Glutamatergic neuron (in vitro differentiated cells): ENCODE measurements around the gene BAIAP2L2. TPM values are rescaled to one million over a fixed set of nuclear protein-coding genes. Genes with fewer than 3 reads are reported as not detected.
A peak's percentile ranks its signal among the peaks of the same experiment; 100 is the strongest.

Source experiments
- DNase-seq: peaks from one replicate; pipeline ENCODE4 v3.0.0; 2022
- H3K27ac Mint-ChIP-seq: one replicate; pipeline ENCODE4 v1.8.0; 2020; ENCODE audit warnings: mild to moderate bottlenecking, mixed read lengths, inconsistent platforms; ENCODE audit not compliant: unreplicated experiment
- H3K27me3 Mint-ChIP-seq: one replicate; pipeline ENCODE4 v1.8.0; 2020; ENCODE audit warnings: mild to moderate bottlenecking, moderate library complexity, mixed read lengths, inconsistent platforms; ENCODE audit not compliant: unreplicated experiment
- H3K36me3 Mint-ChIP-seq: one replicate; pipeline ENCODE4 v1.8.0; 2020; ENCODE audit warnings: mild to moderate bottlenecking, mixed read lengths, inconsistent platforms; ENCODE audit not compliant: unreplicated experiment
- H3K4me1 Mint-ChIP-seq: one replicate; pipeline ENCODE4 v1.8.0; 2020; ENCODE audit warnings: mild to moderate bottlenecking, low read depth, mixed read lengths, inconsistent platforms; ENCODE audit not compliant: unreplicated experiment
- H3K4me3 Mint-ChIP-seq: one replicate; pipeline ENCODE4 v1.8.0; 2020; ENCODE audit warnings: mild to moderate bottlenecking, mixed read lengths, inconsistent platforms; ENCODE audit not compliant: unreplicated experiment
- H3K9me3 Mint-ChIP-seq: one replicate; pipeline ENCODE4 v1.8.0; 2020; ENCODE audit warnings: mild to moderate bottlenecking, moderate library complexity, mixed read lengths, inconsistent platforms; ENCODE audit not compliant: unreplicated experiment
- CTCF ChIP-seq: fragments of 200-600 bp; sonication (generic); IDR thresholded peaks from one replicate; pipeline ENCODE4 v1.5.0; 2021; ENCODE audit not compliant: partially characterized antibody, unreplicated experiment
- total RNA-seq: library from RNA; stranded (reverse); fragmentation: NEBNext Ultra II Directional; extraction: Animal tissue kit (Norgen Biotek cat#: 25700); gene quantifications from one replicate; pipeline ENCODE4 v1.2.1, GENCODE V29; 2021; ENCODE audit not compliant: unreplicated experiment

The BAIAP2L2 gene
- total RNA-seq, 1 donor from 2014 or later: 28.6 TPM

GRCh38 chr22:38139901-38140300, 29.4 kb upstream of the BAIAP2L2 start:
- H3K9me3 Mint-ChIP-seq: no peaks in the 10 kb centered on the region
- H3K27me3 Mint-ChIP-seq: peaks cover 6% of the 10 kb centered on the region
- no peak for DNase-seq
- H3K4me3 Mint-ChIP-seq: no peak overlapping the region
- H3K36me3 Mint-ChIP-seq: peaks cover 8% of the 10 kb centered on the region
- no peak overlapping the region for H3K27ac Mint-ChIP-seq
- H3K4me1 Mint-ChIP-seq: no peaks in the 10 kb centered on the region
- TF ChIP-seq CTCF: no peak

GRCh38 chr22:38138961-38139360, 28.5 kb upstream of the BAIAP2L2 start:
- peaks cover 13% of the 10 kb centered on the region for H3K36me3 Mint-ChIP-seq
- no peak overlapping the region for H3K4me3 Mint-ChIP-seq
- no peak overlapping the region for H3K27ac Mint-ChIP-seq
- no peaks in the 10 kb centered on the region for H3K4me1 Mint-ChIP-seq
- no peak for TF ChIP-seq CTCF
- H3K27me3 Mint-ChIP-seq: peaks cover 6% of the 10 kb centered on the region
- H3K9me3 Mint-ChIP-seq: no peaks in the 10 kb centered on the region
- no peak for DNase-seq

GRCh38 chr22:38137876-38138687, 27.6 kb upstream of the BAIAP2L2 start:
- no peak for TF ChIP-seq CTCF
- peaks cover 18% of the 10 kb centered on the region for H3K36me3 Mint-ChIP-seq
- no peak overlapping the region for H3K27ac Mint-ChIP-seq
- no peak overlapping the region for H3K4me3 Mint-ChIP-seq
- H3K4me1 Mint-ChIP-seq: no peaks in the 10 kb centered on the region
- no peak for DNase-seq
- H3K9me3 Mint-ChIP-seq: peaks cover 2% of the 10 kb centered on the region
- H3K27me3 Mint-ChIP-seq: peaks cover 2% of the 10 kb centered on the region

GRCh38 chr22:38136607-38137006, 26.1 kb upstream of the BAIAP2L2 start:
- H3K4me1 Mint-ChIP-seq: no peaks in the 10 kb centered on the region
- DNase-seq: no peak
- no peak overlapping the region for H3K4me3 Mint-ChIP-seq
- no peak for TF ChIP-seq CTCF
- peaks cover 2% of the 10 kb centered on the region for H3K27me3 Mint-ChIP-seq
- H3K36me3 Mint-ChIP-seq: peaks cover 18% of the 10 kb centered on the region
- peaks cover 2% of the 10 kb centered on the region for H3K9me3 Mint-ChIP-seq
- H3K27ac Mint-ChIP-seq: no peak overlapping the region

- Mint-ChIP-seq H3K36me3 (peaks cover 18% of the 10 kb centered on the region), H3K27me3 (no peaks in the 10 kb centered on the region), H3K4me1 (no peaks in the 10 kb centered on the region), H3K4me3 (no peak overlapping the region), H3K27ac (peak overlapping the region; percentile 8), H3K9me3 (peaks cover 2% of the 10 kb centered on the region)
- no peak for DNase-seq
- TF ChIP-seq CTCF: no peak
Observed at GRCh38 chr22:38135133-38135706, 24.7 kb upstream of the BAIAP2L2 start.
